Fibroblast of skin of right quadriceps (primary cell): ENCODE measurements around the gene RPL7A.
"Not testable (repeated sequence)": the region's sequence is repeated elsewhere in the genome, so short reads cannot be mapped to it uniquely, and the experiment has no call there.

Source experiments
- DNase-seq: peaks from one replicate; pipeline ENCODE4 v3.0.0-alpha.2; 2013

Gene RPL7A

DNA sequence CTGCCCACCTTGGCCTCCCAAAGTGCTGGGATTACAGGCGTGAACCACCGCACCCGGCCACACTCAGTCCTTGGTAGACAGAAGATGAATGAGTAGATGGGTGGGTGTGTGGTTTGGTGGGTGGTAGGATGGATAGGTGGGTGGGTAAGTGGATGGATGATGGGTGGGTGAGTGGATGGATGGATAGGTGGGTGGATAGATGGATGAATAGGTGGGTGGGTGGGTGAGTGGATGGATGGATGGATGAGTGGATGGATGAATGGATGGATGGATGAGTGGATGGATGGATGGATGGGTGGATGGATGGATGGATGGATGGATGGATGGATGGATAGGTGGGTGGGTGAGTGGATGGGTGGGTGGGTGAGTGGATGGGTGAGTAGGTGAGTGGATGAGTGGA, 44.3 kb downstream of the RPL7A start:
- DNase-seq: not testable (repeated sequence)

DNA sequence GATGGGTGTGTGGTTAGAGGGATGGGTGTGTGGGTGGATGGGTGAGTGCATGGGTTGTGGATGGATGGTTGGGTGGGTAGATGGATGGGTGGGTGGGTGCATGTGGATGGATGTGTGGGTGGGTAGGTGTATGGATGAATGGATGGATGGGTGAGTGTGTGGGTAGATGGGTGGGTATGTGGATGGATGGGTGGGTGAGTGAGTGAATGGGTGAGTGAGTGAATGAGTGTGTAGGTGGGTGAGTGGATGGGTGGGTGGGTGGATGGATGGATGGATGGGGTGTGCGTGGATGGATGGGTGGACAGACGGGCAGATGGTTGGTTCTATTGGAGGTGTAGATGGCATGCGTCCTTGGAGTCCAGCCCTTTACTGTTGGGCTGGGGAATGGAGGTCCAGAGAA, 45.4 kb downstream of the RPL7A start:
- no peak for DNase-seq

DNA sequence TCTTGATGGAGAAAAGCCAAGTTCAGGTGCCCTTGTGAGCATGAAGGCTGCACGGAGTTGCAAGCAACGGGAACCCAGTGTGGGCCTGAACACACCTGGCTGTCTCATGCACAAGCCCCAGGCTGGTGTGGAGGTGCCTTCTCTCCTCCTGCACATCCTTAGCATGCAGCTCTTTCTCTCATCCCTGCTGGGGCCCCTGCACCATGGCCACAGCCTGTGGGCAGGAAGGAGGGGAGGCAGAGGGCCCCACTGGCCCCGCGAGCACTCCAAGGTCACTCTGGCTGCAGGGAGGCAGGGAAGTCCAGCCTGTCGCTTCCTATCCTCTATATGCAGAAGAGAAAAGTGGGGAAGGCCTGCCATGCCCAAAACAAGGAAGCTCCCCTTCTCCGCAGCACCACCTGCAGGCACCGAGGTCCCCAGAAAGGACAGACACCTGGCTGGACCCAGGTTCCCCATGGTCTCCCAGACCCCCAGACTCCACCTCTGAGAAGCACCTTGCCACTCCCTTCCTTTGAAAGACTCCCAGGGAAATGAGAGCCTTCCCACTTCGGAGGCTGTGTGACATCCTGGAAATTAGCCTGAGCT, 46.8 kb downstream of the RPL7A start:
- no peak for DNase-seq

DNA sequence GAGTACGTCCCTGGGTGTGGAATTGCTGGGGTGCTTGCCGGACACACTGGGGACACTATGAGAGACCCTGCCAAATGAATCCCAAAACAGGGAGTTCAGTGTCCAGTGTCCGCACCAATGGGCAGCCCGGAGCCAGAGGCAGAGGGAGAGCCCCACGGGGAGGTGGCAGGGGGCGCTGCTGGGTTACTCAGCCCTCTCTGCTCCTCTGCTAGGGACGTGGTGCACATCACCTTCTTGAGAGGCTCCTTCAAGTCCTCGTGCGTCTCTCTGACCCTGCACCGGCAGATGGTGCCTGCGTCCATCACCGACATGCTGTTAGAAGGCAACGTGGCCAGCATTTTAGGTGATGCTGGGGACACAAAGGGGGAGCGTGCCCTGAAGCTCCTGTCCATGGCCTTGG, 48.9 kb downstream of the RPL7A start:
- no peak for DNase-seq

DNA sequence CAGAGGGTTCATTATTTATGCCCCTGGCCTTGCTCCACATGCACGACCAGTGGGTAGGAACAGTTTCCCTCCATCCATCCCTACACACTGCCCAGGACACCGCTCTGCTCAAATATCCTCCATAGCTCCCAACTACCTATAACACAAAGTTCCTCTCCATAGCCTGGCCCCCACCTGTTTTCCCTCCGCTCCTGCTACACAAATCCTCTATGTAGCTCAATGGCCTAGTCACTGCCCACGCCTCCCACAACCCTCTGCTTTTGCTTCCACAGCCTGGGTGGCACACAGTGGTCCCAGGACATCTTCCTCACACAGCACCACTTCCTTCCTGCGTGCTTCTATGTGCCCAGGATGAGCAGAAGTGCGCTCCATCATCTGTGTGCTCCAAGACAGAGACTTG, 49.4 kb downstream of the RPL7A start:
- DNase-seq: no peak

DNA sequence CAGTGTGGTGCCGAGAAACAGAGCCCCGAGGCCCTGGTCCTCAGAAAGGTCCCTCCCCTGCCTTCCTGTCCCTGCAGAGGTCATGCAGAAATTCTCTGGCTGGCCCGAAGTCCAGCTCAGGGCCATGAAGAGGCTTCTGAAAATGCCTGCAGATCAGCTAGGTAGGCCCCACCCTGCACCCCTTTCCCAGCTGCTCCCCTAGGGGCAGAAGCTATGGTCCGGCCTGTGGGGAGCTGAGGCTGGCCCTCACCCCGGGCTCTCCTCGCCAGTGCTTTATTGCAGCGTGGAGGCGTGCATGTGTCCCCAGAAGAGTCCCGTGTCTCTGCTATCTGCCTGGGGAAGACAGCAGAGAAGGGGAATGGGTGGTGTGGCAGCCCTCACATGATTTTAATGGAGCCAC, 49.9 kb downstream of the RPL7A start:
- no peak for DNase-seq

DNA sequence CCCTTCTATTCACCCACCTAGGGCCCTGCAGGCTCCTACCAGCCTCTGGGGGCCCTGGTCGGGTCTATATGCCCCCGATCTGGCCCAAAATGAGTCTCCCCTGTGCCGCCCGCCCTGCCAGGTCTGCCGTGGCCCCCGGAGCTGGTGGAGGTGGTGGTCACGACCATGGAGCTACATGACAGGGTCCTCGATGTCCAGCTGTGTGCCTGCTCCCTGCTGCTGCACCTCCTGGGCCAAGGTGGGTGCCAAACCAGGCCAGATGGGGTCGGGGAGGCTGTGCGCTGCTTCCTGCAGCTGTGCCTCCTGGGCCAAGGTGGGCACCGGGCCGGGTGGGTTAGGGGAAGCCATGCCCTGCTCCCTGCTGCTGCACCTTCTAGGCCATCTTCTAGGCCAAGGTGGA, 52.3 kb downstream of the RPL7A start:
- no peak for DNase-seq
